HG02623 (cell line): Measurements from ENCODE around the gene AMBRA1.

ENCODE experiments used
- ATAC-seq: cut with Tn5 transposase; IDR thresholded peaks from one replicate; pipeline ENCODE4 v1.9.1; 2021; ENCODE audit warnings: moderate library complexity; ENCODE audit not compliant: unreplicated experiment

Gene AMBRA1

DNA sequence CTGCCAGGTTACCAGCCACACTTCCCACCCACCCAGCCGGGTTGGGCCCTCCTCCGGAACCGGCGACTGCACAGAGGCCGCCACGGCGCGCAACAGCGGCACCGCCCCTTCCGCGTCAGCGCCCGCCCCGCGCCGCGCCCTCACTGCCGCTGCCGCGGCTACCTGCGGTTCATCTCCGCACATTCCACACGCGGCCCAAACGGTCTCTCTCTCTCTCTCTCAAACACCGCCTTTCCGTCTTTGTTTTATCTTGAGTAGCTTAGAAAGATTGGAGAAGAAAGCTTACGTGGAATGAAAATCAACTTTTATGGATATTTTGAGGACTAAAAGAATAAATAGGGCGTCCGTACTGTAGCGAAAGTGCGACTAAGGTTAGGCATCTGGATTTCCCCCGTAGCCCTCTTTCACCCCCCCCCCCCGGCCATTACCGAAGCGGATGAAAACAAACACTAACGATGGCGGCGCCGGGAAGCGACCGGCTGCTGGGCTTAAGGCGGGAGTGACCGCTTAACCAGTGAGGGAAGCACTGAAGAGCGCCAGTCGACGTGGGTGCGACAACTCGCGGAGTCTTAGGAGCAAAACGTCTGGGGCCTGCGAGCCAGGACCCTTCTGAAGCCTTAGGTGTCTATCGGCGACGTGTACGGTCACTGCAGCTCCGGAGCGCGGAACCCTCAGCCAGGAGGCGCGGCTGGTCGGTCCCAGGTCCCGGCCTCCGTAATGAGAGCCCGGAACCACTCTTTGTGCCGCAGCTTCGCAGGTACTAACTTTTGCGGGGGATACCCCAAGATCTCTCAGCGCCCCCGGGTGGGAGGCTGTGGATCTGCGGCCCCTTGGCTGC is 23.5 kb upstream of the AMBRA1 start, which contains the start of the genes ATG13 and HARBI1:
Gene ATG13 (plus strand): TSS at position 420 of the 838 bp plus-strand sequence. CDS start 26,739 bp downstream, outside the sequence.
Gene HARBI1 (minus strand): TSS at position 94 of the 838 bp plus-strand sequence. CDS start 990 bp downstream, outside the sequence.
- ATAC-seq, result peak; percentile 93

- ATAC-seq, result no peak
Measured at GRCh38 chr11:46616551-46617133, 22.8 kb upstream of the AMBRA1 start.

GRCh38 chr11:46615756-46616155 is 21.9 kb upstream of the AMBRA1 start:
- ATAC-seq, result no peak

GRCh38 chr11:46612326-46612725 is 18.5 kb upstream of the AMBRA1 start:
- ATAC-seq, result no peak

- ATAC-seq, result no peak
Measured at GRCh38 chr11:46611526-46612304, 17.9 kb upstream of the AMBRA1 start.

- ATAC-seq, result no peak
Measured at GRCh38 chr11:46609386-46609785, 15.6 kb upstream of the AMBRA1 start.

- no peak for ATAC-seq
Measured at GRCh38 chr11:46607516-46607915, 13.7 kb upstream of the AMBRA1 start.

DNA sequence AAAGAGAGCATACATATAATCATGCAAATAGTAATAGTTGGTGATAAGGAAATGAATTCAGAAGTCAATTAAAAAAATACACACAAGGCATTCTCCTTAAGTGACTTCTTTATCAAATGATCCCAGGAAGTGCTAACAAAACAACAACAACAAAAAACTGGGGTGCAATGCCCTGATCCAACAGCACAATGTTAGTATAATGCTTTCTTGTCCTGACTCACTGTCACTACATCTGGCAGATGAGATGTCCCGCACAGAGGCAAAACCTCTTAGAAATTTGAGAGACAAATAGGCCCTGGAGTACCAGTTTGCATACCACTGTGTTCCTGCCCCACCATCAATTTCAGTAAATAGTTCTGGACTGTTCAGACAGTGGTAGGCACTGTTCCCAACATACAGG is 11.0 kb upstream of the AMBRA1 start:
- no peak for ATAC-seq

DNA sequence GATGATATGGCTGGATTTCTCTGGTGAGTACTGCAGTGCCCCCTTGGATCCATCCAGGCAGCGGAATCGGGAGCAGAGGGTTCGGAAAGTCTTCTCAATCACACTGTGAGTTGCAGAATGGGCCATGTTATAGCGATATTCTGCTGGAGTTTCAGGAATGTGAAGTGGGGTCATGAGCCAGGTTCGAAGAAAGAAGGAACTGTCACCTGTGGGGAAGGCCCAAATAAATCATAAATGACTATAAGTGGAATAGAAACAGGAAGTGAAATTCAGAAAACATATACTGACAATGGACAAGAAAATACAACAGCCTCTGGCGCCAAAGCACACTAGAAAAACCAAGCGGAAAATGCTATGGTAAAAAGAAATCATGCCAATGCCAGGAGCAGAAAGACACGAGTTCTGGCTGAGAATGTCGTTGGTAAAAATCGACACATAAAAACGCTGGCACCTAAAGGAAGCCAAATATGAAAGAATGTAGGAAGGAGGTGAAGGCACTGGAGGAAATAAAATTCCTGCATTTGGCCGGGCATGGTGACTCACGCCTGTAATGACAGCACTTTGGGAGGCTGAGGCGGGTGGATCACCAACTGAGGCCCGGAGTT is 10.0 kb upstream of the AMBRA1 start:
- ATAC-seq, result no peak

DNA sequence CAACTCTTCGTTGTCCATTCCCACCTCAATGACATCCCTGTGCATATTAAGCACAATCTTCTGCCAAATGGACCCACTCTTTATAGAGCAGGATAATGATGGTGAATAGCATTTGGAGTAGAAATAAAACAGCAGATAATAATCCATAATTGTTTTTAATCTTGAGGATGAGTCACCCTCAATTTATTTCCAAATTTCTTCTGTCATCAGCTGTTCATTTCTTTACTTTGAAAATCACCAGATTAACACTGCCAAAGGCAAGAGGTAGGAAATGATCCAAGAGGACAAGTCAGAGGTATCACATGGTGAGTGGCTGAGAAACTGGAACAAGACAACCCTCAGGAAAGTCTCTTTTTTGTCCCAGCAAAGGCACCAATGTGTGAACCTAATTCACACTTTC is 7.3 kb upstream of the AMBRA1 start:
- no peak for ATAC-seq

DNA sequence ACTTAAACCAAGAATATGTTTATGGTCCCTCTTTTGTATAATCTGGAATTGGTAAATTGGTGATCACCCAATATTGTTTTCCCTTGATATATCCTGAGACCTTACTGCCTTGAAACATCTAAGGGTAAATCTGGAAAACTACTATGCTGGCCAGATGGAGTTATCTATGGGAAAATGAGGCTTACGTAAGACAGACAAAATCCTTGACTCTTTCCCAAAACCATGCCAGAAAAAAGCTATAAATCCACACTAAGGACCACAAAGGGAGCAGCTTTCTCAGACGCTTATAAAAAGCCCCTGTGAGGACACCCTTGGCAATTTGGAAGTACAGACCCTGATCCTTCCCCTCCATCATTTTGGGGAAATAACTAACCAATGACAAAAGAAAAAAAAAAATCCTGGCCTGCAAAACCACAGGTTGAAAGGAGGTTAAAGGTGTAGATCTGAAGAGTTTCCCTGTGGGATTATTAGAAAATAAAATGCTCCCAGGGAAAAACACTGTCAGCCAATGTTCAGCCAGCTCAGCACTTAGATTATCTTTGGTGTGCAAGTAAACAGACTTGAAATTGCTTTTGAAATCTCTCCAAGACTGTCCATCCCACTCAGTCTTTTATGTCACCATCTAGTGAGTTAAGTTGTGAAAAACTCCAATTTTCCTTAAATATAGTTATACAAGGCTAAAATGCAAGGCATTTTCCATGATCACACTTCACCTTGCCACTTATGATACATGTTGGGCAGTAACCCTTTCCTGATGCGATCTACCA is 6.6 kb upstream of the AMBRA1 start:
- ATAC-seq, result no peak

DNA sequence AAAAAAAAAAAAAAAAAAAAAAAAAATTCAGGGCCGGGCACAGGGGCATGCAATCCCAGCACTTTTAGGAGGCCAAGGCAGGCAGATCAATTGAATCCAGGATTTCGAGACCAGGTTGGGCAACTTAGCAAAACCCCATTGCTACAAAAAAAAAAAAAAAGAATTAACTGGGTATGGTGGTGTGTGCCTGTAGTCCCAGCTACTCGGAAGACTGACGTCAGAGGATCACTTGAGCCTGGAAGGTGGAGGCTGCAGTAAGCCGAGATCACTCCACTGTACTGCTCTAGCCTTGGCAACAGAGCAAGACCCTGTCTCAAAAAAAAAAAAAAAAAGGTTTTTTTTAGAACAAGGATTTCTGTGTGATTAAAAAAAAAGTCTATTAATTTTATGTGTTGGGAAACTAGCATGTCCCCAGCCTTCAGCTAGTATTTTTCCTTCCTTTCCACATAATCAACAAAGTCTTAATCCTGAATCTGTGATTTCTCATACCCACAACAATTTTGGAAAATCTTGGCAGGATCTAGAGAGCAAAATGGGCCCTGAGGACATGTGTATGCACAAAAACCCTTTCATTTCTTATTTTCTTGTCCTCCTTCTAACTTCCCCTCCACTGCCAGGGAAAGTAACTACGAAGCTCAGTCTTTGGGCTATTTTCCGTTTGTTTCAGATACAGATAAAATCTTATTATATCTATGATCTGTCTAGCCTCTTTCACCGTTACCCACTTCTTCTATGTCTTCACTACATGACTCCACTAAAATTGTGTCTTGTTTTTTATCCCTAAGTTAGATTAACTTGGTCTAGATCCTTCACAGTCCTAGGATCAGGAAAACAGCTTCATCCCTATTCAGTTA is 5.7 kb upstream of the AMBRA1 start:
- no peak for ATAC-seq

- no peak for ATAC-seq
Measured at GRCh38 chr11:46597609-46598219, 3.9 kb upstream of the AMBRA1 start.

DNA sequence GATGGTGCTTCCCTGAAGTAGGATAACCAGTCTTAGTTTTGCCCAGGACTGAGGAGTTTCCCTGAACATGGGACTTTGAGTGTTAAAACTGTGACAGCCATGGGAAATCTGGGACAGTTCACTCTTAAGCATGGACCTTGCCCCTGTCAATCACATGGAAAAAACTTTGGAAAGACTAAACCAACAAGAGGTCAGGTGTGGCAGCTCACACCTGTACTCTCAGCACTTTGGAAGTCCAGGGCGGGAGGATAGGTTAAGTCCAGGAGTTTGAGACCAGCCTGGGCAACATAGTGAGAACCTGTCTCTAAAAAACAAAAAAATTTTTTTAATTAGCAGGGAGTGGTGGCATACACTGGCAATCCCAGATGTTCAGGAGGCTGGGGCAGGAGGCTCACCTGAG is 3.3 kb upstream of the AMBRA1 start:
- no peak for ATAC-seq

DNA sequence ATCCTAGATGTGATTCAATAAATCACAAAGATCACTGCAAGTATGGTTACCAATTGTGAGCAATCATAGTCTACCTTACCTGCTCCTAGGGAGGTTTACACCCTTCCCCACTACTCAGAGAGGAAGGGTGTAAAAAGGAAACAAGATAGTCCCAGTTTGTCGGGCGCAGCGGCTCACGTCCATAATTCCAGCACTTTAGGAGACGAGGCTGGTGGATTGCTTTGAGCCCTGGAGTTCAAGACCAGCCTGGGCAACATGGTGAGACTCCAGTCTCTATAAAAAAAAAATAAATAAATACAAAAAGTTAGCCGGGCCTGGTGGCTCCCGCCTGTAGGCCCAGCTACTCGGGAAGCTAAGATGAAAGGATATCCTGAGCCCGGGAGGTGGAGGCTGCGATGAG is 962 bp upstream of the AMBRA1 start:
- ATAC-seq, result no peak

- ATAC-seq, result no peak
Measured at GRCh38 chr11:46594374-46594700, 514 bp upstream of the AMBRA1 start.

- ATAC-seq, result no peak
Measured at GRCh38 chr11:46590740-46591605, 2.9 kb downstream of the AMBRA1 start.

DNA sequence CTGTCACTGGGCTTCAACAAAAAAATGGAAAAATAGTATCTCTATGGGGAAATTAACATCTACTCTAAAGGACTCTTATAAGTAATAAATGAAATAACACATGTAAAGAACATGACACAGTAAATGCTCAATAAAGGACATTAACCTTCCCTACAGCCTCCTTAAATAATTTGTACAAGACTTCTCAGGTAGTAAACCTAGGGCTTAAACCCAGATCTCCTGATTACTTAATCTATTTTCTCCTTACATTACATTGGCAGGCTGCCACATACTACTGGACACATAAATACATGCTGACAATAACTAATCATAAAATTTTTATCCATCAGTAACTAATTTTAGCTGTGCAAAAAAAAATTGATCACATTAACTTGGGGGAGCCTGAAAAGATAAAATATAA is 4.9 kb downstream of the AMBRA1 start:
- no peak for ATAC-seq
